ENCODE results near the gene GPR157. TPM values are rescaled to one million over a fixed set of nuclear protein-coding genes. Genes with fewer than 3 reads are reported as not detected.
A peak's percentile ranks its signal among the peaks of the same experiment; 100 is the strongest.

The GPR157 gene
- total and polyA plus RNA-seq, 4 donors, result 3.7 to 29.3 (median 7.3) TPM

DNA sequence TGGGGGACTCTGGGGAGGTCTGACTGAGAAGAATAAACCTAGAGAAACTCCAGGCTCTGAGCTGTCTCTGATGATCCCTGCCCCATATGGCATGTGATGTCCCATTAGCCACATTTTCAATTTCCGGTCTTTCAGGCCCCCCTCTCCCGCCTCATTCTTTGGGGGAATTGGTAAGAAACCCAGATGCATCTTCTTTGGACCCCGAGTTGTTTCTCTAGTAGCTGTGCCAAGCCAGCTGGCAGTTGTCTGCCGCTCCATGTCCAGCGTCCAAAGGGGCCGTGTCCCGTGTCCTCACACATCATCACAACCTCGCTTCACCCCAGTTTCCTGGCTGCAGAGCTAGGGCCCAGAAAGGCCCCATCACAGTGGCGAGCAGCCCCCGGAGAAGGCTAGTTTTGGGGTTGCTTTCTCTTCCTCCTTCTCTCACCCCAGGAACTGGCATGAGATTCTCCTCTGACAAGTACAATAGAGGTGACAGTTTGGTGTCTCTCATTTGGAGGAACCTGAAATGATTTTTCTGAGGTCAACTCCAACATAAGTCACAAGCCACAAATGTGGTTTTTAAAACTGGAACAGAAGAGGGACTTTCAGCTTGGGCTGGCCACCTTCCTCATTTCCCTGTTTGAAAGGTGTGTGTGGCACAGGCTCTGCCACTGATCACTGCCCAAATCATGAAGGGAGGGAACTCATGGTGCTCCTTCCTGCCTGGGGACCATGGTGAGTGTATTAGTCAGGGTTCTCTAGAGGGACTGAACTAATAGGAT lies 6.4 kb upstream of the GPR157 start:
- no peak overlapping the region for H3K4me3 ChIP-seq
- DNase-seq (peak; percentile 95 to 98 (median 98)), ATAC-seq (ENCODE audit: insufficient read depth, low FRiP score) (peak; percentile 19)
- no peak overlapping the region for H3K9ac ChIP-seq (ENCODE audit: insufficient read depth in 1 of 2, low read length in 2 of 2)
- H3K4me1 ChIP-seq (ENCODE audit: control insufficient read depth in 5 of 5, insufficient read depth in 5 of 5, low read length in 5 of 5), result peaks cover 0 to 25% (median 6%) of the 10 kb centered on the region in 5 donors
- H3K9me3 ChIP-seq (ENCODE audit: control insufficient read depth in 4 of 4, insufficient read depth in 3 of 4, low read length in 3 of 4), result no peaks in the 10 kb centered on the region
- 57 to 63% methylated on average over 10 of the region's 10 CpGs for WGBS, 2 donors
- H3K27ac ChIP-seq (ENCODE audit: low read depth in 1 of 2, low read length in 1 of 2), result peak overlapping the region in 1 of 2 donors; percentile 76
- TF ChIP-seq, protein P1, sequence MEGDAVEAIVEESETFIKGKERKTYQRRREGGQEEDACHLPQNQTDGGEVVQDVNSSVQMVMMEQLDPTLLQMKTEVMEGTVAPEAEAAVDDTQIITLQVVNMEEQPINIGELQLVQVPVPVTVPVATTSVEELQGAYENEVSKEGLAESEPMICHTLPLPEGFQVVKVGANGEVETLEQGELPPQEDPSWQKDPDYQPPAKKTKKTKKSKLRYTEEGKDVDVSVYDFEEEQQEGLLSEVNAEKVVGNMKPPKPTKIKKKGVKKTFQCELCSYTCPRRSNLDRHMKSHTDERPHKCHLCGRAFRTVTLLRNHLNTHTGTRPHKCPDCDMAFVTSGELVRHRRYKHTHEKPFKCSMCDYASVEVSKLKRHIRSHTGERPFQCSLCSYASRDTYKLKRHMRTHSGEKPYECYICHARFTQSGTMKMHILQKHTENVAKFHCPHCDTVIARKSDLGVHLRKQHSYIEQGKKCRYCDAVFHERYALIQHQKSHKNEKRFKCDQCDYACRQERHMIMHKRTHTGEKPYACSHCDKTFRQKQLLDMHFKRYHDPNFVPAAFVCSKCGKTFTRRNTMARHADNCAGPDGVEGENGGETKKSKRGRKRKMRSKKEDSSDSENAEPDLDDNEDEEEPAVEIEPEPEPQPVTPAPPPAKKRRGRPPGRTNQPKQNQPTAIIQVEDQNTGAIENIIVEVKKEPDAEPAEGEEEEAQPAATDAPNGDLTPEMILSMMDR (IDR thresholded peaks at IDR 0.05; ENCODE audit: control extremely low read depth, extremely low read depth), result no peak
- H3K27me3 ChIP-seq (ENCODE audit: control insufficient read depth in 3 of 3, insufficient read depth in 3 of 3, low read length in 2 of 3), result no peaks in the 10 kb centered on the region
- H3K36me3 ChIP-seq (ENCODE audit: control insufficient read depth in 4 of 4, insufficient read depth in 4 of 4, low read length in 4 of 4), result no peaks in the 10 kb centered on the region

DNA sequence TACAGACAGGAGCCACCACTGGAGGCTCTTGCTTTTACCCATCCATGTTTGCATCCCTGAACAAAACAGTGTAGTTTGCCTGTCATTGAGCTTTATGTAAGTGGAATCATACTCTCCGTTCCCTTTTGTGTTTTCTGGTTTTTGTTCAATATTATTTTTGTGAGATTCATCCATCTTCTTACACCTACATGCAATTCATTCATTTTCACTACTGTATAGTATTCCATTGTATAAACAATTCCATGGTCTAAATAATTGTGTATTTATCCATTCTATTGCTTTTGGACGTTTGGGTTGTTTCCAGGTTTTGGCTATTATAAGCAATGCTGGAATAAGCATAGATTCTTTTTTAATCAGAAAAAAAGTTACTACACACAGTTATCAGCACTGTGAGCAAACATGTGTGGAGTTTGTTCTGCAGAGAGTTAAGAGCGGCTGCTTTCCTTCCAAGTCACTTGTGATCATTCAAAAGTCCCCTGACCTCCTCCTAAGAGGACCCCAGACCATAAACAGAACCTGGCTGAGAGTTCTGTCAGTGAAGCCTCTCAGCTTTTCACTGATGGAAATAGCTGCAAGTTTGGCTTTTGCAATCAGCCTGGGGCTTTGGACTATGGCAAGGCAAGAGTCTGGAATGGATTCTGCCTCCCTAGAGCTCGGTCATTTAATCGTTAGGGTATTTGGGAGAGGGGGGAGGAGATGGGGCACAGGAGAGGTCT lies 5.1 kb upstream of the GPR157 start:
- WGBS, 2 donors, result 43 to 67% methylated on average over 5 of the region's 5 CpGs
- DNase-seq (peak; percentile 91 to 99 (median 99)), ATAC-seq (ENCODE audit: insufficient read depth, low FRiP score) (no peak)
- no peak overlapping the region for H3K4me3 ChIP-seq
- H3K9ac ChIP-seq (ENCODE audit: insufficient read depth in 1 of 2, low read length in 2 of 2), result no peak overlapping the region
- H3K27ac ChIP-seq (ENCODE audit: low read depth in 1 of 2, low read length in 1 of 2), result no peak overlapping the region
- TF ChIP-seq, protein P1 (IDR thresholded peaks at IDR 0.05; ENCODE audit: control extremely low read depth, extremely low read depth), result no peak
- no peaks in the 10 kb centered on the region for H3K9me3 ChIP-seq (ENCODE audit: control insufficient read depth in 4 of 4, insufficient read depth in 3 of 4, low read length in 3 of 4)
- peaks cover 0 to 17% (median 6%) of the 10 kb centered on the region in 5 donors for H3K4me1 ChIP-seq (ENCODE audit: control insufficient read depth in 5 of 5, insufficient read depth in 5 of 5, low read length in 5 of 5)
- H3K36me3 ChIP-seq (ENCODE audit: control insufficient read depth in 4 of 4, insufficient read depth in 4 of 4, low read length in 4 of 4), result no peaks in the 10 kb centered on the region
- H3K27me3 ChIP-seq (ENCODE audit: control insufficient read depth in 3 of 3, insufficient read depth in 3 of 3, low read length in 2 of 3), result no peaks in the 10 kb centered on the region

DNA sequence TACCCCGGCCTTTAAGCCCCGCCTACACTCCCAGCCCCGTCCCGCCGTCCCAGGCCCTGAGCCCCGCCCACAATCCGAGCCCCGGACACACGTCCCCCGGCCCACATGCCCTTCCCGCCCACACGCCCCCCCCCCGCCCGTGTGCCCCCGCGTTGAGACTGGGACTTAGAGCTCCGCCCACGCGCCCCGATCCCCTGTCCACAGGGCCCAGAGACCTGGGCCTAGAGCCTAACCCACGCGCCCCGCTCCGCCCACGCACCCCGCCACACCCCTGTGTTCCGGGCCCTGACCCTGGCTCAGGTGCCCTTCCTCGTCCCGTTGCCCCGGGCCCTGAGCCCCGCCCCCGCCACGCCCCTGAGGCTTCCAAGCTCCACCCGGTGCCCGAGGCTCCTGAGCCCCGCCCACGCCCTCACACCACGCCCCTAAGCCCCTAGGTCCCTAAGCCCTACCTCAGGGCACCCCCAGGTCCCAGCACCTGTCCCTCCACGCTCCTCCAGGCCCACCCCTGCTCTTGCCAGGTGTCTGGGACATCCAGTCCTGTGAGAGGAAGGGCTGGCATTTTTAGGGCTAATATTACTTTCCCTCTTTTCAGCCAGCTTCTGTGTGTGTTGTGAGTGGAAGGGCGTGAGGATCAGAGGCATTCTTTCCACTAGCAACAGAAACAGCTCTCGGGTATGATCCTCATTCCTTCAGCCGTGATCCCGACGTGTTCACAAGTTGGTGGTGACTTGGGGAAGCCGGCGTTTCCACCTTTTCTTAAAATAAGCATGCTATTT lies 552 bp upstream of the GPR157 start:
- no peaks in the 10 kb centered on the region for H3K36me3 ChIP-seq (ENCODE audit: control insufficient read depth in 4 of 4, insufficient read depth in 4 of 4, low read length in 4 of 4)
- H3K4me3 ChIP-seq, result no peak overlapping the region
- TF ChIP-seq, protein P1 (IDR thresholded peaks at IDR 0.05; ENCODE audit: control extremely low read depth, extremely low read depth), result no peak
- ATAC-seq (ENCODE audit: insufficient read depth, low FRiP score) (peak; percentile 71), DNase-seq (peak; percentile 79 to 93 (median 79))
- peaks cover 0 to 14% (median 8%) of the 10 kb centered on the region in 5 donors for H3K4me1 ChIP-seq (ENCODE audit: control insufficient read depth in 5 of 5, insufficient read depth in 5 of 5, low read length in 5 of 5)
- 4 to 9% methylated on average over 28 to 46 of the region's 46 CpGs for WGBS, 2 donors
- no peaks in the 10 kb centered on the region for H3K27me3 ChIP-seq (ENCODE audit: control insufficient read depth in 3 of 3, insufficient read depth in 3 of 3, low read length in 2 of 3)
- H3K9me3 ChIP-seq (ENCODE audit: control insufficient read depth in 4 of 4, insufficient read depth in 3 of 4, low read length in 3 of 4), result no peaks in the 10 kb centered on the region
- peak overlapping the region; percentile 76 to 92 for H3K27ac ChIP-seq (ENCODE audit: low read depth in 1 of 2, low read length in 1 of 2)
- no peak overlapping the region for H3K9ac ChIP-seq (ENCODE audit: insufficient read depth in 1 of 2, low read length in 2 of 2)
